ENCODE measurements around the gene CFB. TPM values are rescaled to one million over a fixed set of nuclear protein-coding genes. Genes with fewer than 3 reads are reported as not detected.

CFB gene
- total and polyA plus RNA-seq, 2 of the 13 experiments (the other 11 are each of a cell fraction or from before 2014, with no cell fraction given) = 171 to 513 TPM

GRCh38 chr6:31952140-31952805 lies 6.4 kb downstream of the CFB start (continued):
- TF ChIP-seq ZNF512B (CRISPR knock-in tag; IDR thresholded peaks at IDR 0.05; ENCODE audit: borderline replicate concordance) (no peak), SYNCRIP (IDR thresholded peaks at IDR 0.05; ENCODE audit: insufficient read depth, low read depth, low read length) (no peak), PHF8 (CRISPR knock-in tag; IDR thresholded peaks at IDR 0.05) (no peak), ZNF777 (CRISPR knock-in tag; IDR thresholded peaks at IDR 0.05) (no peak), KDM5B (CRISPR knock-in tag; IDR thresholded peaks at IDR 0.05; ENCODE audit: borderline replicate concordance) (no peak), STAT5B (CRISPR knock-in tag; IDR thresholded peaks at IDR 0.05) (no peak), ZNF30 (CRISPR knock-in tag; IDR thresholded peaks at IDR 0.05) (no peak), RFXANK (CRISPR knock-in tag; IDR thresholded peaks at IDR 0.05) (no peak), FOXK2 (IDR thresholded peaks at IDR 0.05) (no peak), SPEN (CRISPR knock-in tag; IDR thresholded peaks at IDR 0.05; ENCODE audit: low read depth) (no peak), ZNF619 (CRISPR knock-in tag; IDR thresholded peaks at IDR 0.05) (0 out of 2 replicates have a peak, but pooled peaks have one; percentile 36), ZIK1 (CRISPR knock-in tag; IDR thresholded peaks at IDR 0.05; ENCODE audit: borderline replicate concordance, low read depth) (no peak), BCL6 (CRISPR knock-in tag; IDR thresholded peaks at IDR 0.05) (no peak), CTCF (CRISPR knock-in tag; IDR thresholded peaks at IDR 0.05) (peak; percentile 93), HNF1B (CRISPR knock-in tag; IDR thresholded peaks at IDR 0.05) (no peak; the same call in 1 of the 2 replicates), ZNF329 (CRISPR knock-in tag; IDR thresholded peaks at IDR 0.05; ENCODE audit: low read depth) (no peak), HDAC2 (CRISPR knock-in tag; IDR thresholded peaks at IDR 0.05) (peak; percentile 18; the same call in 1 of the 2 replicates), TRIM22 (IDR thresholded peaks at IDR 0.05) (no peak), PRDM10 (CRISPR knock-in tag; IDR thresholded peaks at IDR 0.05; ENCODE audit: low read depth) (no peak)
